GM18868 (cell line): Measurements from ENCODE around the gene GLIS1.

Experiments used
- ATAC-seq: cut with Tn5 transposase; IDR thresholded peaks from one replicate; pipeline ENCODE4 v1.9.1; 2021; ENCODE audit warnings: mild to moderate bottlenecking, moderate library complexity; ENCODE audit not compliant: unreplicated experiment

GLIS1 gene

DNA sequence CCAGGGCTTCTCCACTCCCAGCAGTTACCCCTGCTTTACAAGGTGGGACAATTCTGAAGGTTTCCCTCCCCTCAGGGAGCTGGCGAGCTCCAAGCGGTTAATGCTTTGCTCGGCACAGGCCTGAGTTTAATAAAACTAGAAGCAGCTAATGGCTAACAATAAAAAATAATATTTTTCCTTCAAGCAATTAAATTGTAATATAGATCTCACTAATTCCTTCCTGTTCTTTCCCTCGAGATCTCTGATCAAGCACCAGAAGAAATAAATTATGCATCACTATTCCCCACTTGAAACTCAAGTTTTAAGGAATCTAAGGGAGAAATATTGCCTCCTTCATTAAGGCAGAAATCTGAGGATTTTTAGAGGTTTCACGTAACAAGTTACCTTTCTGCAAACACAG is 42.9 kb downstream of the GLIS1 start:
- no peak for ATAC-seq

DNA sequence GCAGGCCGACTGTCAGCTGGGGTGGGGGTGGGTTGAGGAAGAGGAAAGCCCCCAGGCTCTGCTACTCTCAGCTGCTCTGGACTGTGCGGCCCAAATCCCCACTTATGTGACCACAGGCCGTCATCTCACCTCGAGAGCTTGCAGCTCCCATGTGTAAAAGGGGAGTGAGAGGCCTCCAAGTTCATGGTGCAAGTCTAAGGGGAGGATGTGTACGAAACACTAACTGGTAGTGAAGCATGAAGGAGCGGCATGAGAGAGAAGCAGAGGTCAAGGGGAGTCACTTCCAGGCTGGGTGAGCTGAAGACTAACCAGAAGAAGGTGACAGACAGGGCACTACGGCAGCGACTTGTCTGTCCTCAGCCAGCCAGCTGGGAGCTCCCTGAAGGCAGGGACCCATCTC is 43.8 kb downstream of the GLIS1 start:
- no peak for ATAC-seq

DNA sequence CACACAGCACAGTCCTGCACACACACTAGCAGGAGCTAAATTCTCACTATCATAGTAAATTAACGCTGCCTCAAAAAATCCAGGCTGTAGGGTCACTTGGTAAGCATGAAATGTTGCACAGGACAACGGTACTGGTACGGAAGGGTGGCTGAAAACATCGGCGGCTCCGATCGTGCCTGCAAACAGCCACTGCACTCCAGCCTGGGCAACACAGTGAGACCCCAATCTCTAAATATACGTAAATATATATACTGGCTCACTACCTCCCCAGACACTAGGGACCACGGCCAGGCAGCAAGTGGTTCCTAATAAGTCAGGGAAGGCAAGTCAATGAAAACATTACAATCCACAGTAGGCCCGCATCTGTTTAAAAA is 44.3 kb downstream of the GLIS1 start:
- ATAC-seq = no peak

DNA sequence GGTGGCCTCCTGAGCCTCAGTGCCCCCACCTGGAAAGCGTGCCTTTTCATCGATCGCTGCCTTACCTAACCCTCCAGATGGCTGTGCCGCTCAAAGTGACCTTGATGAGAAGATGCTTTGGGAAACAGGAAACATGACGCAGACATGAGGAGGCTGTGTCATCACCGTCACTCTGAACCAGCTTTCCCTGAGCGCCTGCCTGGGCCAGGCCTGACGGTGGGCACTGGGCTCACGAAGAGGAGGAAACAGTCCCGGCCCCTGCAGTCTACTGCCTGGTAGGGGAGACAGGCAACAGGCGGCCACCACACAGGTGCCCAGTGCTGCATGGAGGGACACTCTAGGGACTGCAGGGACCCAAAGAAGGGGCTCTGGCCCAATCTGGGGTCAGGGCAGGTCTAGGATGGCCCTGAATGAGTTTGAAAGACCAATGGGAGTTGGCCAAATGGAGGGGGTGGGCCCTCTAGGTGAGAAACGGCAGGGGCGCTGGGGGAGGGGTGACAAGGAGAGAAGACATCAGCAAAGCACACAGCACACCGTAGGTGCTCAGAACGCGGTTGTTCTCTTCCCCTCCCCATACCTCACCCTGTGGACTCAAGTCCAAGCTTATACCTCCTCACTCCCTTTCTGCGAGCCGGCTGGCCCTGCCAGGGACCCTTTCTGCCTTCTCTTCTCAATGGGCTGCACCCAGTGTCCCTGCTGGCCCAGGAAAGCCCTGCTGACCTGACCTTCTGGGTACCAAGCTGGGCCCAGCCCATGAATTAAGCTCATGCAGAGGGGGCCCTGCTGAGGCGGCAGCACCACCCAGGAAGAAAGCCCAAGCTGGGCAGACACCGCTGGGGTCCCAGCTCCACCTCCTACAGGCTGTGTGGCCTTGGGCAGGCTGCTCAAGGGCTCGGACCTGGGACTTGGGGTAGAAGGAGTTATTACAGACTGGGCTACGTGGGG is 44.9 kb downstream of the GLIS1 start:
- ATAC-seq = no peak

DNA sequence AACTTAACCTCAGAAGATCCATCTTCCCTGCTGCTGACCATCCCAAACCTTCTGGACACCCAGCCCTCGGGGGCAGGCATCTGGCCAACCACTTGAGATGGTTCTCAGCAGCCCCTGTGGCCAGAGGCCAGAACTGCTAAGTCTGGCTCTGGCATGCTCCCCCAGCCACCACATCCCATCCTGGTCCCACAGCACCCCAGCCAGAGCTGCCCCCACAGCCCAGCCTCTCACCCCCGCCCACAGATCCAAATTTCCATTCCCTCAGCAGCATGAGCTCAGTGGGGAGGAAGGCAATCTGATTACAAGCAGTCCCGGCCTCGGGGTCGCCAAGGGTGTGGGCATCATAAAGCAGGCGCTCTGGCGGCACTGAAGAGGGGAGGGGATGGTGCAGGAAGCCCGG is 45.6 kb downstream of the GLIS1 start:
- ATAC-seq = no peak

DNA sequence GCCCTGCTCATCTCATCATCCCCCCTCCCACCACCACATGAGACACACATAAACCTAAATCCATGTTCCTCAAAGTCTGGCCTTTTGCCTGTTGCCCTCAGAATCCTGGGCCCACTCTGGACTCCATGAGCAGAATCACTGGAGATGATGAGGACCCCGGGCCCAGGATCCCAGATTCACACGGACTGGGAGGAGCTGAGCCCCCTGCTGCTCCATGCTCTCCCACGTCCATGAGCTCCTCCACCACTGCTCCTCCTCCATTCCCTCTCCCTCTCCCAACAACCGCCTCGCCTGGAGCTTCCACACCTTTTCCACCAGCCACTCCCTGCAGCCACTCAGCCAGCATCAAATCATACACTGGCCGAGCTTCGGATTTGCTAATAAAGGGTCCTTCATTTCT is 47.6 kb downstream of the GLIS1 start:
- ATAC-seq = no peak

DNA sequence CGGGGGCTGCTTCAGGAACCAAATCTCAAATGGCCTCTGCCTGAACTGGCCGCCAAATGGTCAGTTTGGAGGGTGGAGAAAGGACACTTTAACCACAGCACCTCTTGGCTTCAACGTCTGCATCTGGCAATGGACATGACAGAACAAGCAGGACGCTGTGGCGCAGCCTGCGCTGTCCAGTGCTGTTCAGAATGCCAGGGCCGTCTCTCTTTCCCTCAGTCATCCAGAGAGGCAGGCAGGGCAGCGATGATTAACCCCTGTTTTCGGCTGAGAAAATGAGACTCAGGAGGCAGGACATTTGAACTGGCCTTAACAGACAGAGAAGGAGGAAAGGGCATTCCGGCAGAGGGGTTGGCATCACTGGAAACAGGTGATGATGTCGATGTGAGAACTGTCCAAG is 48.6 kb downstream of the GLIS1 start:
- no peak for ATAC-seq

DNA sequence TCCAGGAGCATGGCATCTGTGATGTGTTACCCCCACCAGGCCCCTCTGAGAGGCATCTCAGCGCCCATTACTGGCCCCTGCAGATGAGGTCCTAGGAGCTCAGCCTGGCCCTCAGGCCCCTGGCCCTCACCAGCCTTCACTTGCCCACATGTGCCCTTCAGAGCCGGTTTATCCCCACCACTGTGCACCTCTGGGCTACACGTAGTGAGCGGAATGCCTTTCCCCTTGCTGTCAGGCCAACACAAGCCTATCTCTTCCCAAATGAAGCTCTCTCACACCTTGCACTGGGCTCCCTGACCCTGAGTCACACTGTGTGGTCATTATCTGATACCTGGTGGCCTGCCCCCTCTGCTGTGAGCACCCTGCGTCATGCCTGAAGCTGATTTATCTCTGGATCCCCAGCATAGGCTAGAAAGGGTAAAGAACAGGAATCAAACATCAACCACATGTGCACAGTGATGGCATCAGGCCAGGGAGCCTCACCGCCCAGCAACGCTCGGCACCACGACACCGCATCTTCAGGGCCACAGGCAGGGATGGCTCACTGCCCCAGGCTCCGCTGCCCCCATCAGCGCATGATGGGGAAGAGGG is 49.1 kb downstream of the GLIS1 start:
- no peak for ATAC-seq

DNA sequence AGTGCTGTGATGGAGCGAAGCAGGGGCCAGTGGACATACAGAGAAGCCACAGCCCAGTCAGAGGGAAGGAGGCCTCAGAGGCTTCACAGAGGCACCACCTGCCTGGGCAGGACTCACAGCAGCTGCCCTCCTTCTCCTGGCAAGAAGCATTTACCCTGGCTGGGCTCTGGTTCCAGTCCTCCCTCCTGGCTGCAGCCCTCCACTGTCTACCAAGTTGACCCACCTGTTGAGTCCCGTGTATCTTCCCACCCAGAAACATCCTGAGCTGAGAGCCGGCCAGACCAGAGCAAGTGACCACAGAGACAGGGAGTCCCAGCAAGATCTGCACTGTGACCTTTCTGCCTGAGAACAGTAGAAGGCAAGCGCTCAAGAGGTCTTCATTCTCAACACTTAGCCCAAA is 49.7 kb downstream of the GLIS1 start:
- no peak for ATAC-seq

DNA sequence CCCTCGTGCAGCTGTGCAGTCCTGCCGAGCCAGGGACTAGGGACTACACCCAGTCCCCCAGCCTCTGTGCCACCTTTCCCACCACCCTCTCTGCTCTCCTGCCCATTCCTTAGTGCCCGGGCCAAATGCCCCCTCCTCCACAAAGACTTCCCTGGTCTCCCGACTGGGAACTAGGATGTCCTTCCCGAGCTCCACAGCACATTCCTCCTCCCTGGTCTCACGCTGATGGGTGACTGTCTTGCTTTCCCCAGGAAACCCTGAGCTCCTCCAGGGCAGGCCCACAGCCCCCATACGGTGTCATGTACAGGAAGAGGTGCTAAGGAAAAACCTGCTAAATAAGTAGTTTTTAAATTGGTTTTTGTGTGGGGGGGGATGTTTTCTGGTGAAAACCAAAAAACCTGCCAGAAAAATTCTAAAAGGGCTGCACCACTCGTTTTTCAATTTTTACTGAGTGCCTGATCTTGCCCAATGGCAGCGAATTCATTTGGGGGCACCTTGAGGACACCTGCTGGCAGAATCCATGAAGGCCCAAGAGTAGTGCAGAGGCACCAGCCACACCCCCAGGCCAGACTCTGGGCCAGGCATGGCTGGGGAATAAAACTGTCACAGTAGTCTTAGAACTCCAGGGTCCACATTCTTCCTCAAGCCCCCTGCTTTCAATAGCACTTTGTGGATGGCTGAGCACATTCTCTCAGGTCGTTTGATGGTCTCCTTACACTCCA is 50.4 kb downstream of the GLIS1 start:
- no peak for ATAC-seq

DNA sequence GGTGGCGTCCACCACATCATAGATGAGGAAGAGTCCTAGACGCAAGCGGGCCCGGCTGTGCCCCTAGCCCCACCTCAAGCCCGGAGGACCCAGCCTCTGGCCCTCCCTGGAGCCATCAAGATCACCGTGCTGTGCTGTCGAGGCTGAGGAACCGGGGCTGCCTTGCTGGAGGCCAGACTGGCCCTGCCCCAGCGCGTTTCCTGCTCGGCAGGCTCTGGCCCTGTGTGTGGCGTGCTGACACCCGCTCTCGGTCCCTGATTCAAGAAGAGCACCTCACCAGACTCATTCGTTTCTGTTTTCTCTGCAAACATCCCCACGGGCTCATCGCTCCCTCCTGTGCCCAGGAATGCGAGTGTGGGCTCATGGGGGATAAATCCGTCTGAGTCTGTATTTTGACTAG is 51.1 kb downstream of the GLIS1 start:
- no peak for ATAC-seq

DNA sequence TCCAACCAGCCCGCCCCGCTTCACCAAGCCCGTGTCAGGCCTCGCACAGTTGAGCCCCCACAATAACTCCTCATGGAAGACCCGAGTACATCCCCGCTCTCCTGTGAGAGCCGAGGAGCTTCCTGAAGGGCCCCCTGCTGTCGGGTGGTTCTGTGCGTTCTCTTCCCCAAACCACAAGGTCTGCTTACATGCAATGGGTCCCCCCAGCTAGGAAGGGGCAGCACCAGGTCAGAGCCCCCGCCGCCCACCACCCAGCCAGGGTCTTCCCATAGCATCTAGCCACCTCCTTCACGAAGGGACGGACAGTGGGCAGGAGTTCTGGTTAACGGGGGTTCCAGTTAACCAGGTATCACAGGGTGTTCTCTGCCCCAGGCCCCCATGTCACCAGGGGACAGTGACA is 51.5 kb downstream of the GLIS1 start:
- ATAC-seq = no peak

DNA sequence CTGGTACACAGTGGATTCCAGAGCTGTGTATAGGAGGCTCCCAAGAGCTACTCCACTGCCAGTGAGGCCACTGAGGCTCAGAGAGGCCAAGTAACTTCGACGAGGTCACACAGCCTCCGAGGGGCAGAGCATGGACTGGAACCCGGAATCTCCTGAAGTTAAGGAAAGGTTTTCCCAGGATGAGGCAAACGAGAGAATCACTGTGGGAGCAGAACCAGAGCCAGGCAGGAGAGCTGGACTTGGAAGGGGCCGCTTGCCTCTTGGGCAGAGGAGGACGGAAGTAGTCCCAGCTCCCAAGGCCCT is 52.0 kb downstream of the GLIS1 start:
- ATAC-seq = no peak

DNA sequence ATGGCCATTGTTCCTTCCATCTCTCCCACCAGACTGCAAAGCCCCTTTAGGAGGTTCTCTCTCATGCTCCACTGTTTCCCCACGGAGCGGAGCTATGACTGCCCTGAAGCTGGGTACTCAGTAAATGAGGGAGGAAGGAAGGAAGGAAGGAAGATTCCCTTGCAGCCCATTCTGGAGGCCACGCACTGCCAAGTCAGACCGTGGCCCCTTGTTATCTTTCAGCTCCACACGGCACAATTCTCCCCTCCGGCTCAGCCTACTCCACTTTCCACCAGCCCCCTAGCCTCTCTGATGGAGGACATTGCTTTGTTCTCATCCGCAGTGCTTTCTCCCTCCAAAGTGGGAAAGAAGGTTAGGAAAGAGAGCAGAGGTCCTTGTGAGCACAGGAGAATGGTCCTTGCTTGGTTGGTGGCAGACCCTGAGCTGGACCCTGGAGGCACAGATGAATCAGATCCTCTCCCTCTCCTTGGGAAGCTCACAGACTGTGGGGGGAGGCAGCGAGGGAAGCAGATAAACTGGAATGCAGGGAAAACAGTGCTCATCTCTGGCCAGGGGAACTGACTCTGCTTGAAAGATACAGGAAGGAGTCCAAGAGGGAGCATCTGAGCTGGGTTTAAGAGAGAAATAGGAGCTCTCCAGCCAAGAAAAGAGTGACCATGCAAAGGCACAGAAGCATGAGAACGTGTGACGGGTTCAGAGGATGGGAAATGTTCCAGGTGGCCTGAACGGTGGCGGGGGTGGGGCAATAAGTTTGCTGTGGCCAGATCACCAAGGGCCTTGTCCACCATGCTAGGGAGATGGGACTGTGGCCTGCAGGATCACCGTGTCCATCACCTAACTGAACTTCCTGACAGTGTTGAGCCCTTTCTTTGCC is 52.6 kb downstream of the GLIS1 start:
- no peak for ATAC-seq

DNA sequence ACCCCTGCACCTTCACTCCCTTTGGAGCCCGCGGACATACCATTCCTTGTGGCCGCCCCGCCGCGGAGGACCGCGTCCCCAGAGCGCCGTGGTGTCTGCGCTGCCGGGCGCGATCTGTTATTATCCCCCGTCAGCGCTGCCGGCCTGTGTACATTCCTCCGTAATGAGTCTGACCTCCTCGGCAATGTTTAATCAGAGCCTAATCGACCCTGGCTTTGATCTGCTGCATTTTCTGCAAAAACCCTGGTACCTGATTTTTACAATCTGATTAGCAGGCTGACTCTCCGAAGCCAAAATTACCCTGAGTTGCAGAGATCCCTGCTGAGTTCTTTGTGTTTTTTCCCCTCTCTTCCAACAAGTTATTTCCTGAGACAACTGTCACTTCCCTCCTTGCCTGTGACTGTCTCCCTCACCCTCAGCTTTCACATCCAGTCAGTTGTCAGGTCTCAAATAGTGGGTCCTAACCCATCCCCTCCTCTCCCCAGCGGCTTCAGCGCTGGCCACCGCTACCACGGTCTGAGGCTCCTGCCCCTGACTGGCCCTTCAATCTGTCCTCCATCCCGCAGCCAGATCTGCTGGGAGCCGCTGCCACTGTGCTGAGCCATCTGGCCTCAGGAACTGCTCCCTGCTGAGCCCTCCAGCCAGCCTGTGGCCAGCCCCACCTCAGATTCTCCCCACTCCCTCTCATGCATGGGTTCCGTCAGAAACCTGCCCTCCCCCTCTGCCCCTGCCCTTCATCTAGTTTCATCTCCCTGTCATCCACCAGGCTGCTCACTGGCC is 53.5 kb downstream of the GLIS1 start:
- ATAC-seq = no peak

DNA sequence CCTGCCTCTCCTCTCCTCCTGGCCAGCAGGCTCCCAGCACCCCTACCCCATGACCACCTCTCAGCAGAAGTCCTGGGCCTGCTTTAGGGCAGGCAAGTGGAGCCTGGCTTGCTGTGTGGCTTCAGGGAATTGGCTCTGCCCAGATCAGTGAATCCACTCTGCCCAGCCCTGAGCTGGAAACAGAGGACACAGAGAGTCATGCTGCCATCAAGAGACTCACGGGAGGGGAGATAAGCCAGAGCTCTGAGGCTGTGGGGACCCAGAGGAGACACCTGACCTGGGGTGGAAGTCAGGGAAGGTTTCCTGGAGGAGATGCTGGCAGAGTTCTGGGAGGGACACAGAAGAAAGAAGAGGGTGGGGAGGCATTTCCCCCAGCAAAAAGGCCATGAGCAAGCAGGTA is 54.2 kb downstream of the GLIS1 start:
- ATAC-seq = no peak

DNA sequence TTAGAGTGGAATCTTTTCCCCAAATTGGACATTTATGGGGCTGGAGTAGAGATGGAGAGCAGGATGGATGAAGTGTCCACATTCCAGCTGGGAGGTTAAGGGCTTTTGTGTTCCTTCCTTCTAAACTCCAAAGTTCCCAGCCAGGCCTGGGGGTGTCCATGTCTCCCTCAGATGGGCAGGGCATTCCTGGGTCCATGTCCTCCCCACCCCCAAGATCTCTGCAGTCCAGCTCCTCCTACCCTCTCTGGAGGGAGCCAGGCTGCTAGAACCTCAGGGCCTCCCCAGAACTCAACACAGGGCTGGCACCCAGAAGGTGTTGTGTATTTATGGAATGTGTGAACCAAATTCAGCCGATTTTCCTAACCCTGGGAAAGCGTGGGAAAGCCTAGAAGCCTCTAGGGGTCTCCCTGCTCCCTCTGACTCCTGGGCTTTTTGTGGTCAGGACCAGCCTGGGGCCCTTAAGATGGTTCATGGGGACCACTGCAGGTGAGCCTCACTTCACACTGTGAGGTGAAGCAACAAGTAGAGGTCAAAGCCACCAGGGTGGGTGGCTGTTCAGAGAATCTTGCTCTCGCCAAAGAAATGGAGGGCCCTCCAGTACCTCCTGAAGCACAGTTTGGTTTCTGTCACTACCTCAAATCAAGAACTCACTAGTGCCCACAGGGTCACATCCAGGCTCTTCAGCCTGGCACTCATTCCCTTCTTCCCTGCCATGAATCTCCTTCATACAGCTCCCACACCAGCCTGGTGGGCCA is 54.8 kb downstream of the GLIS1 start:
- no peak for ATAC-seq

DNA sequence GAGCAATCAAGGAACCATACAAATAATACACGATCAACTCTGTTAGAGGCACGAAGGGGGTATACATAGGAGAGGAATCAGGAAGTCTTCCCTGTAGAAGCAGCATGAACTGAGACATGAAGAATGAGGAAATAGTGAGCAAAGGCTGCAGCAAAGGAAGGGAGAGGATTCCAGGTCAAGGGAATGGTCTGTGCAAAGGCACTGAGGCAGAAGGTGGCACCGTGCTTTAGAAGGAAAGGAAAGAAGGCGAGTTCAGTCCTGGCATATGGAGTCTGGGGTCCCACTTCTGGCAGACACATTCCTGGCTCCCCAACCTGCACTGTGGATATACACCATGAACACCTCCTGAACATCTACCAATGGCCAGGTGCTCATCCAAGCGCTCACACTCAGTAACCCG is 56.1 kb downstream of the GLIS1 start:
- no peak for ATAC-seq

DNA sequence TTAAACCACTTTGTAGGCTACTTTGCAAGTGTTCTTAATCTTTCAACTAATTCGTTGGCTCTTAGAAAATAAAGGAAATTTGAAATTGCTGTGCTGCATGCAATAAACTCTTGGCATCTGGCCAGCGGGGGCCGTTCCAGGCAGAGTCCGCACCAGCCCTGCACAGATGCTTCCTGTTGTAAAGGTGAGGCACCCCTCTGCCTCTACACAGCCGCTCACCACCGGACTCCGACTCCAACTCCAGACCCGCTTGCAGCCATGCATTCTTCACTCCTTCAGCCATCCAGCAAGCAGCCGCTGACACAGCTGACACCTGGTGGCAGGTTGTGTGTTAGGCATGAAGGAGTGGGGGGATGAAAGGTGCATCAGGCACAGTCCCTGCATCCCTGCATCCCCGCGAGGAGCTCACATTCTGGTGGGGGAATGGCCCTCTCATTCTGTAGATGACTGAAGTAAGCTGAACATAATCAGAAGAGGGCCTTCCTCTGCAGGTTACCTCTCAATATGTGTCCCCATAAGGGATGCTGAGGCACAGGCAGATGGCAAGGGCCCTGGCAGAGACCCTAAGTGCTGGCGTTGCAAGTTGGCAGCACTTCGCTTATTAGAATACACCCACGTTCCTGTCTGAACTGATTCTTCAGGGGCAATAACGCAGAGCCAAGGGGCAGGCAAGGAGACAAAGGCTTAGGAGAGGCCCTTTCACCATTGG is 56.8 kb downstream of the GLIS1 start:
- ATAC-seq = no peak
